Measurements from ENCODE around the gene RFX5.

GRCh38 chr1:151342569-151342968 lies 4.5 kb downstream of the RFX5 start:
- TF ChIP-seq CTCF (IDR thresholded peaks at IDR 0.05; ENCODE audit: insufficient read depth, low read depth, low read length) (no peak), EZH2 (IDR thresholded peaks at IDR 0.05; ENCODE audit: insufficient read depth, low read length) (no peak)
